Esophagus squamous epithelium (tissue), 4 donors: Measurements from ENCODE around the gene PADI3.

Experiments
- CTCF ChIP-seq, 6 experiments: fragments of 450-650 bp in 4 of 6; fragments of 200-600 bp in 2 of 6; sonication (generic) in 2 of 6; IDR thresholded peaks; one replicate each; pipeline ENCODE4 v1.5.1; 2016 to 2019; ENCODE audit warnings: antibody characterized with exemption in 6 of 6, mild to moderate bottlenecking in 4 of 6, moderate library complexity in 4 of 6
- POLR2A ChIP-seq, 4 donors: fragments of 450-650 bp; IDR thresholded peaks; one replicate each; pipeline ENCODE4 v1.6.1; 2017; ENCODE audit warnings: antibody characterized with exemption in 4 of 4, mild to moderate bottlenecking in 4 of 4, moderate library complexity in 3 of 4

GRCh38 chr1:17315542-17316130 lies 66.7 kb downstream of the PADI3 start:
- TF ChIP-seq POLR2A (IDR thresholded peaks at IDR 0.05) (no peak), CTCF (IDR thresholded peaks at IDR 0.05) (no peak)
